ENCODE data around the gene CLCN6.

DNA sequence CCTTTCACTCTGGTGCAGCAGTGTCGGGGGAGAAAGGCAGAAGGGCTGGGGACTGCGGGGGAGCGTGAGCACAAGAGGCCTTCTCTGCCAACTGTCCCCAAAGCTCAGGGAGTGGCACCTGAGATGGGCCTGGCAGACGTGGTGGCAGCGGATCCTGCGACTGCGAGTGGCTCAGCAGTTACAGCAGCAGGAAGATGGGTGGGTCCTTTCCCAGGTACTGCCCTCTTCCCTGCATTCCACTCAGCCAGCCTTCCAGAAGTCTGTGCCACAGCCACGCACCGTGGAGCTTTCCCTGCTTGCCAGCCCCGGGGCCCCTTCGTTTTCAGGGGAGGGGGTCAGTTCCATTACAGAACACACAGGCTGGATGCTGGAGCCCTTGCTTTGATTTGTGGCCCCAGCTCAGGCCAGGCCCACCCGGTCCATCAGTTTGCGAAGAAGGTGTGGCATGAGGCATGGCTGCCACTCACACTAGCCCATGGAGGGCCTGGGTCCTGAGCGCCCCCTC is 17.4 kb upstream of the CLCN6 start:
- TF ChIP-seq POLR2A (IDR thresholded peaks at IDR 0.05), result no peak
- TF ChIP-seq, protein P1, sequence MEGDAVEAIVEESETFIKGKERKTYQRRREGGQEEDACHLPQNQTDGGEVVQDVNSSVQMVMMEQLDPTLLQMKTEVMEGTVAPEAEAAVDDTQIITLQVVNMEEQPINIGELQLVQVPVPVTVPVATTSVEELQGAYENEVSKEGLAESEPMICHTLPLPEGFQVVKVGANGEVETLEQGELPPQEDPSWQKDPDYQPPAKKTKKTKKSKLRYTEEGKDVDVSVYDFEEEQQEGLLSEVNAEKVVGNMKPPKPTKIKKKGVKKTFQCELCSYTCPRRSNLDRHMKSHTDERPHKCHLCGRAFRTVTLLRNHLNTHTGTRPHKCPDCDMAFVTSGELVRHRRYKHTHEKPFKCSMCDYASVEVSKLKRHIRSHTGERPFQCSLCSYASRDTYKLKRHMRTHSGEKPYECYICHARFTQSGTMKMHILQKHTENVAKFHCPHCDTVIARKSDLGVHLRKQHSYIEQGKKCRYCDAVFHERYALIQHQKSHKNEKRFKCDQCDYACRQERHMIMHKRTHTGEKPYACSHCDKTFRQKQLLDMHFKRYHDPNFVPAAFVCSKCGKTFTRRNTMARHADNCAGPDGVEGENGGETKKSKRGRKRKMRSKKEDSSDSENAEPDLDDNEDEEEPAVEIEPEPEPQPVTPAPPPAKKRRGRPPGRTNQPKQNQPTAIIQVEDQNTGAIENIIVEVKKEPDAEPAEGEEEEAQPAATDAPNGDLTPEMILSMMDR (IDR thresholded peaks at IDR 0.05), result no peak

All from uterus (tissue), 2 donors.